AG04450 (cell line): ENCODE data around the gene TRPM4. TPM values are rescaled to one million over a fixed set of nuclear protein-coding genes. Genes with fewer than 3 reads are reported as not detected.

Source experiments
- CTCF ChIA-PET: fragments of 300-600, 350-600 bp; formaldehyde crosslinking; extraction: SDS; loops from one replicate; lab custom pipeline; 2022; ENCODE audit warnings: antibody characterized with exemption, inconsistent platforms; lab: Charles Lee
- POLR2A ChIA-PET: fragments of 350-600 bp; formaldehyde crosslinking; extraction: SDS; loops from one replicate; lab custom pipeline; 2021; ENCODE audit warnings: antibody characterized with exemption, inconsistent platforms; lab: Yijun Ruan, JAX
- DNase-seq: peaks from one replicate; pipeline ENCODE4 v3.0.0-alpha.2; 2011; ENCODE audit warnings: low read depth, low spot score
- H3K27ac ChIP-seq: one replicate; pipeline ENCODE4 v1.5.1; 2012; ENCODE audit warnings: low read depth, low read length, control low read depth
- H3K27me3 ChIP-seq: one replicate; pipeline ENCODE4 v1.6.0; 2012; ENCODE audit warnings: low read length; ENCODE audit not compliant: control insufficient read depth, insufficient read depth
- H3K4me3 ChIP-seq: 2 replicates; pipeline ENCODE4 v1.5.1; 2011; ENCODE audit warnings: mild to moderate bottlenecking, low read depth, low read length, control low read depth
- H3K9me3 ChIP-seq: 2 replicates; pipeline ENCODE4 v1.5.1; 2012; ENCODE audit warnings: low read length; ENCODE audit not compliant: control insufficient read depth, insufficient read depth
- CTCF ChIP-seq: IDR thresholded peaks from 2 replicates; pipeline ENCODE4 v1.5.1; 2011; ENCODE audit warnings: low read depth, low read length, control low read depth, inconsistent platforms
- polyA plus RNA-seq: library from polyadenylated mRNA; depleted of rRNA; stranded (reverse); fragments of >200 nt; gene quantifications from 2 replicates; pipeline ENCODE4 v1.2.3, GENCODE V29; 2011

The TRPM4 gene
- polyA plus RNA-seq, 1 experiment, result 4.3 TPM

GRCh38 chr19:49188626-49189200 lies 31.1 kb downstream of the TRPM4 start:
- POLR2A ChIA-PET, result no interaction called here
- Histone ChIP-seq H3K27ac (no peak overlapping the region), H3K4me3 (no peak overlapping the region), H3K9me3 (peaks cover 6% of the 10 kb centered on the region), H3K27me3 (no peaks in the 10 kb centered on the region)
- TF ChIP-seq CTCF, result no peak
- CTCF ChIA-PET, result interaction anchor here (5.3 kb wide), 1 partner anchor 9 kb away, joined by 54 read pairs; no protein-coding TSS in a partner anchor
- DNase-seq, result no peak

- Histone ChIP-seq H3K27ac (no peak overlapping the region), H3K9me3 (peaks cover 6% of the 10 kb centered on the region), H3K4me3 (no peak overlapping the region), H3K27me3 (no peaks in the 10 kb centered on the region)
- TF ChIP-seq CTCF, result no peak
- ChIA-PET POLR2A (no interaction called here), CTCF (interaction anchor here (1.0 kb wide), 1 partner anchor 10 kb away, joined by 4 read pairs; no protein-coding TSS in a partner anchor)
- no peak for DNase-seq
These were observed 31.7 kb downstream of the TRPM4 start for GRCh38 chr19:49189259-49189658.

GRCh38 chr19:49190781-49191180 lies 33.2 kb downstream of the TRPM4 start:
- DNase-seq, result no peak
- no peak overlapping the region for H3K27ac ChIP-seq
- TF ChIP-seq CTCF, result no peak
- no peak overlapping the region for H3K4me3 ChIP-seq
- peaks cover 6% of the 10 kb centered on the region for H3K9me3 ChIP-seq
- CTCF ChIA-PET, result no interaction called here
- POLR2A ChIA-PET, result no interaction called here
- no peaks in the 10 kb centered on the region for H3K27me3 ChIP-seq

GRCh38 chr19:49193822-49194394 lies 36.3 kb downstream of the TRPM4 start:
- no peak for TF ChIP-seq CTCF
- no peak overlapping the region for H3K27ac ChIP-seq
- no peak for DNase-seq
- ChIA-PET CTCF (no interaction called here), POLR2A (no interaction called here)
- peaks cover 6% of the 10 kb centered on the region for H3K9me3 ChIP-seq
- no peaks in the 10 kb centered on the region for H3K27me3 ChIP-seq
- H3K4me3 ChIP-seq, result no peak overlapping the region

GRCh38 chr19:49194408-49194807 lies 36.8 kb downstream of the TRPM4 start:
- H3K9me3 ChIP-seq, result peaks cover 6% of the 10 kb centered on the region
- TF ChIP-seq CTCF, result no peak
- CTCF ChIA-PET, result no interaction called here
- H3K27ac ChIP-seq, result no peak overlapping the region
- no peak for DNase-seq
- H3K27me3 ChIP-seq, result no peaks in the 10 kb centered on the region
- POLR2A ChIA-PET, result no interaction called here
- no peak overlapping the region for H3K4me3 ChIP-seq
